HepG2 (cell line): ENCODE results near the gene MAPKAPK3. TPM values are rescaled to one million over a fixed set of nuclear protein-coding genes. Genes with fewer than 3 reads are reported as not detected.

ENCODE experiments used
- ERF ChIP-seq: IDR thresholded peaks from 2 replicates; pipeline ENCODE4 v1.6.1; 2018; ENCODE audit warnings: missing biosample characterization, missing genetic modification reagents
- GZF1 ChIP-seq: sonication (generic); formaldehyde crosslinking; IDR thresholded peaks from 2 replicates; pipeline ENCODE4 v1.5.1; 2020; ENCODE audit warnings: mild to moderate bottlenecking, missing genetic modification reagents
- HNRNPUL1 ChIP-seq: fragments of 200-400 bp; formaldehyde crosslinking; IDR thresholded peaks from 2 replicates; pipeline ENCODE4 v1.6.1; 2017; ENCODE audit warnings: low read depth, mild to moderate bottlenecking, low read length, moderate library complexity
- HOMEZ ChIP-seq: IDR thresholded peaks from 2 replicates; pipeline ENCODE4 v1.6.1; 2016; ENCODE audit warnings: low read depth
- MIXL1 ChIP-seq: IDR thresholded peaks from 2 replicates; pipeline ENCODE4 v1.6.1; 2016
- MLXIP ChIP-seq: sonication (generic); formaldehyde crosslinking; IDR thresholded peaks from 2 replicates; pipeline ENCODE4 v1.9.0; 2021; ENCODE audit warnings: missing genetic modification reagents, borderline replicate concordance
- RFXANK ChIP-seq: IDR thresholded peaks from 2 replicates; pipeline ENCODE4 v1.6.1; 2016
- SNAI1 ChIP-seq: sonication (generic); formaldehyde crosslinking; IDR thresholded peaks from 2 replicates; pipeline ENCODE4 v1.5.0; 2020; ENCODE audit warnings: mild to moderate bottlenecking, missing genetic modification reagents, borderline replicate concordance
- ZBTB26 ChIP-seq: IDR thresholded peaks from 2 replicates; pipeline ENCODE4 v1.6.1; 2016; ENCODE audit warnings: missing compliant biosample characterization, missing genetic modification reagents, borderline replicate concordance
- ZBTB40 ChIP-seq, 2 experiments: fragments of 450-650 bp in 1 of 2; sonication (generic) in 1 of 2; formaldehyde crosslinking in 1 of 2; IDR thresholded peaks; 2 replicates each; pipeline versions ENCODE4 v1.6.1 to v1.8.0; 2016 to 2022; ENCODE audit warnings: antibody characterized with exemption in 1 of 2, mild to moderate bottlenecking in 1 of 2, missing genetic modification reagents in 1 of 2
- ZBTB8A ChIP-seq: sonication (generic); formaldehyde crosslinking; IDR thresholded peaks from 2 replicates; pipeline ENCODE4 v1.4.0; 2020; ENCODE audit warnings: mild to moderate bottlenecking, low read depth, missing genetic modification reagents, borderline replicate concordance
- ZNF841 ChIP-seq: sonication (generic); formaldehyde crosslinking; IDR thresholded peaks from 2 replicates; pipeline ENCODE4 v1.8.1; 2023; ENCODE audit warnings: missing genetic modification reagents, borderline replicate concordance
- polyA plus RNA-seq, 8 experiments: library from polyadenylated mRNA; depleted of rRNA in 3 of 8; stranded (reverse) in 7 of 8; unstranded in 1 of 8; fragments of >200 nt; fragmentation: Illumina TruSeq in 4 of 8; extraction: Trizol in 4 of 8; gene quantifications; 2 replicates each; pipeline versions ENCODE4 v1.2.1 to v1.2.3, GENCODE V29; 2011 to 2016; ENCODE audit warnings: low read depth in 4 of 8, missing spikeins in 1 of 8, mixed read lengths in 1 of 8; ENCODE audit not compliant: insufficient read depth in 1 of 8
- total RNA-seq, 5 experiments: library from RNA; depleted of rRNA; stranded (reverse); fragments of >200 nt; fragmentation: Illumina TruSeq; extraction: Trizol; gene quantifications; 2 replicates each; pipeline ENCODE4 v1.2.3, GENCODE V29; 2016; ENCODE audit warnings: low read depth in 1 of 5

The MAPKAPK3 gene
- total and polyA plus RNA-seq, 2 of the 13 experiments (the other 11 are each of a cell fraction or from before 2014, with no cell fraction given) = 39.9 to 41.2 TPM

- TF ChIP-seq ZNF841 (CRISPR knock-in tag) (peak; percentile 76; the same call in 1 of the 2 replicates), SNAI1 (CRISPR knock-in tag) (0 out of 2 replicates have a peak, but pooled peaks have one; percentile 33), ZBTB40 (IDR thresholded peaks at IDR 0.05) (no peak), ZBTB40 (CRISPR knock-in tag; IDR thresholded peaks at IDR 0.05) (peak; percentile 81), ZBTB26 (CRISPR knock-in tag) (no peak), MLXIP (no peak), HNRNPUL1 (no peak), RFXANK (CRISPR knock-in tag) (no peak), HOMEZ (CRISPR knock-in tag) (no peak), ERF (CRISPR knock-in tag) (peak; percentile 92), ZBTB8A (CRISPR knock-in tag) (peak; percentile 78; the same call in 1 of the 2 replicates), MIXL1 (CRISPR knock-in tag) (no peak), GZF1 (CRISPR knock-in tag) (peak; percentile 74; the same call in 1 of the 2 replicates)
Measured at GRCh38 chr3:50611464-50612233, 5.3 kb upstream of the MAPKAPK3 start, which contains the start of gene CISH (continued).
